ENCODE results near the gene NABP1.

The NABP1 gene

DNA sequence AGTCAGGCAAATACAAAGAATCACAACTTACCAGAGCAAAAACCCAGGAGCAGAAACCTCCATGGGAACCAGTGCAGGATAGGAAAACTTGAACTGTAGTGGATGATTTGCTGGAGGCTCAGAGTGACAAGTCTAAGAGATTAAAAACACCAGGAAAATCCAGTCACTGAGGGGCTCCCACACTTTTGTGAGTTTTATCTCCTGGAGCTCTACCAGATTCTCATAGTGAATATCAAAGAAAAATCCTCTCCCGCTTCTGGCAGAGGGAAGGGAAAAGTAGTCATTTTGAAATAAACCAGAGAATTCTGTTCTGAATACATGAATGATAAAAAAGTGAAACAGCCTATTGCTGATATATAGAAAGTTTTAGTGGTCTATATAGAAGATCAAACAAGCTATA lies 23.1 kb downstream of the NABP1 start:
- Histone ChIP-seq H3K4me3 (ENCODE audit: low read length) (no peak overlapping the region), H3K36me3 (ENCODE audit: insufficient read depth, low read depth, low read length) (no peaks in the 10 kb centered on the region), H3K9me3 (ENCODE audit: insufficient read depth, low read depth, low read length) (peaks cover 4% of the 10 kb centered on the region), H3K9ac (ENCODE audit: low read depth, low read length) (no peak overlapping the region), H3K4me1 (ENCODE audit: insufficient read depth, low read length) (no peaks in the 10 kb centered on the region), H3K27ac (ENCODE audit: low read length) (no peak overlapping the region), H3K27me3 (ENCODE audit: insufficient read depth, low read length) (no peaks in the 10 kb centered on the region)

- Histone ChIP-seq H3K36me3 (ENCODE audit: insufficient read depth, low read depth, low read length) (no peaks in the 10 kb centered on the region), H3K27ac (ENCODE audit: low read length) (no peak overlapping the region), H3K27me3 (ENCODE audit: insufficient read depth, low read length) (no peaks in the 10 kb centered on the region), H3K9ac (ENCODE audit: low read depth, low read length) (no peak overlapping the region), H3K4me3 (ENCODE audit: low read length) (no peak overlapping the region), H3K4me1 (ENCODE audit: insufficient read depth, low read length) (no peaks in the 10 kb centered on the region), H3K9me3 (ENCODE audit: insufficient read depth, low read depth, low read length) (peaks cover 4% of the 10 kb centered on the region)
Measured at GRCh38 chr2:191701696-191702095, 23.8 kb downstream of the NABP1 start.

DNA sequence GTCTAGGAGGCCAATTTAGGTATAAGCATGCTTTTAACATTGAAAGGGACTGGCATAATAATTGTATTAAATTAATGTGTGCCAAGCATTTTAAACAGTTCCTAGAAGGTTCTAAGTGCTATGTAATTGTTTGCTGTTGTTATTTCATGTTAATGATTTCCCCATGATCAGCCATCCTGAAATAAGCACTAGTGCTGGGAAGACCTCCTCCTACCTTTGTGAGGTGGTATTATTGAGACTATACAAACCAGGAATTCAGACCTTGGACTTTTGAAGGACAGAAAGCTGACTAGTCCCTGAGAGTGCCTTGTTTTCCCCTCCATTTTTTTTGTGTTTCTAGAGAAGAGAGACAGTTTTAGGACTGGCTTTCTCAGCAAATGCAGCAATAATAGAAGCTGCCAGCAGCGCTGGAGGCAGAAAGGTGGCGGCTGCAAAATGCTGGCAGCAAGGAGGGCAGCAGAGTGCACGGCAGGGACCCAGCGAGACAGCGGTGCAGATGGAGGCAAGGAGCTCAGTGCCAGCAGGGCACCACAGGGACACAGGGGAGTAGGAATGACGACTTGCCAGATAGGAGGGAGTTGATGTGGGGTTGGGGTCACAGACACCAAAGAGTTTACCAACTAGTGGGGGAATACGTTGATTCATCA lies 25.3 kb downstream of the NABP1 start:
- Histone ChIP-seq H3K36me3 (ENCODE audit: insufficient read depth, low read depth, low read length) (no peaks in the 10 kb centered on the region), H3K9ac (ENCODE audit: low read depth, low read length) (no peak overlapping the region), H3K27me3 (ENCODE audit: insufficient read depth, low read length) (no peaks in the 10 kb centered on the region), H3K9me3 (ENCODE audit: insufficient read depth, low read depth, low read length) (peaks cover 4% of the 10 kb centered on the region), H3K4me3 (ENCODE audit: low read length) (no peak overlapping the region), H3K27ac (ENCODE audit: low read length) (no peak overlapping the region), H3K4me1 (ENCODE audit: insufficient read depth, low read length) (no peaks in the 10 kb centered on the region)

DNA sequence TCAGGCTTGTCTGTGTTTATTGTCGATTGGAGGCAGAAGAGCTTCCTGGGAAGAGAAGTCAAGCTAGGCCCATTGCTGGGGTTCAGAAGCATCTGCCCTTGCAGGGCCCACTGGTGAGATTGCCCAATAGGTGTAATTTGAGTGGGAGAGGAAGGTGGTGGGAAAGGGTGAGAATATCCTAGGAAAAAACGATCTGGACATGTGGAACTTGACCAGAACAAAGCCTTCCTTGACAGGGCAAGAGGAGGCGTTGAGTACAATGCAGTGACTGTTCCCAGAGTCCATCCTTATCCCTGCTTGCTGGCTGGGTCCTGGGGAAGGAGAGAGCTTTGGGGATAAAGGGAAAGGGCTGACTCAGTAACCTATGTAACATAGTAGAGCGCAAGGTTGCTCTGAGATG lies 27.1 kb downstream of the NABP1 start:
- H3K27me3 ChIP-seq (ENCODE audit: insufficient read depth, low read length) = no peaks in the 10 kb centered on the region
- H3K27ac ChIP-seq (ENCODE audit: low read length) = no peak overlapping the region
- no peaks in the 10 kb centered on the region for H3K36me3 ChIP-seq (ENCODE audit: insufficient read depth, low read depth, low read length)
- no peaks in the 10 kb centered on the region for H3K9me3 ChIP-seq (ENCODE audit: insufficient read depth, low read depth, low read length)
- H3K4me3 ChIP-seq (ENCODE audit: low read length) = no peak overlapping the region
- no peaks in the 10 kb centered on the region for H3K4me1 ChIP-seq (ENCODE audit: insufficient read depth, low read length)
- H3K9ac ChIP-seq (ENCODE audit: low read depth, low read length) = no peak overlapping the region

- Histone ChIP-seq H3K4me1 (ENCODE audit: insufficient read depth, low read length) (no peaks in the 10 kb centered on the region; the same call in 1 of the 2 replicates), H3K4me3 (ENCODE audit: low read length) (no peak overlapping the region), H3K9ac (ENCODE audit: low read depth, low read length) (no peak overlapping the region), H3K9me3 (ENCODE audit: insufficient read depth, low read depth, low read length) (no peaks in the 10 kb centered on the region), H3K27me3 (ENCODE audit: insufficient read depth, low read length) (no peaks in the 10 kb centered on the region), H3K27ac (ENCODE audit: low read length) (no peak overlapping the region), H3K36me3 (ENCODE audit: insufficient read depth, low read depth, low read length) (no peaks in the 10 kb centered on the region)
Measured at GRCh38 chr2:191705701-191706100, 27.8 kb downstream of the NABP1 start.

- H3K9ac ChIP-seq (ENCODE audit: low read depth, low read length) = no peak overlapping the region
- no peak overlapping the region for H3K27ac ChIP-seq (ENCODE audit: low read length)
- H3K9me3 ChIP-seq (ENCODE audit: insufficient read depth, low read depth, low read length) = no peaks in the 10 kb centered on the region
- no peaks in the 10 kb centered on the region for H3K27me3 ChIP-seq (ENCODE audit: insufficient read depth, low read length)
- H3K4me1 ChIP-seq (ENCODE audit: insufficient read depth, low read length) = no peaks in the 10 kb centered on the region; the same call in 1 of the 2 replicates
- no peak overlapping the region for H3K4me3 ChIP-seq (ENCODE audit: low read length)
- no peaks in the 10 kb centered on the region for H3K36me3 ChIP-seq (ENCODE audit: insufficient read depth, low read depth, low read length)
Measured at GRCh38 chr2:191706791-191707190, 28.9 kb downstream of the NABP1 start.

GRCh38 chr2:191707542-191707941 lies 29.6 kb downstream of the NABP1 start:
- no peak overlapping the region for H3K27ac ChIP-seq (ENCODE audit: low read length)
- H3K9me3 ChIP-seq (ENCODE audit: insufficient read depth, low read depth, low read length) = no peaks in the 10 kb centered on the region
- no peak overlapping the region for H3K4me3 ChIP-seq (ENCODE audit: low read length)
- no peak overlapping the region for H3K9ac ChIP-seq (ENCODE audit: low read depth, low read length)
- no peaks in the 10 kb centered on the region; the same call in 1 of the 2 replicates for H3K4me1 ChIP-seq (ENCODE audit: insufficient read depth, low read length)
- H3K27me3 ChIP-seq (ENCODE audit: insufficient read depth, low read length) = no peaks in the 10 kb centered on the region
- H3K36me3 ChIP-seq (ENCODE audit: insufficient read depth, low read depth, low read length) = no peaks in the 10 kb centered on the region

DNA sequence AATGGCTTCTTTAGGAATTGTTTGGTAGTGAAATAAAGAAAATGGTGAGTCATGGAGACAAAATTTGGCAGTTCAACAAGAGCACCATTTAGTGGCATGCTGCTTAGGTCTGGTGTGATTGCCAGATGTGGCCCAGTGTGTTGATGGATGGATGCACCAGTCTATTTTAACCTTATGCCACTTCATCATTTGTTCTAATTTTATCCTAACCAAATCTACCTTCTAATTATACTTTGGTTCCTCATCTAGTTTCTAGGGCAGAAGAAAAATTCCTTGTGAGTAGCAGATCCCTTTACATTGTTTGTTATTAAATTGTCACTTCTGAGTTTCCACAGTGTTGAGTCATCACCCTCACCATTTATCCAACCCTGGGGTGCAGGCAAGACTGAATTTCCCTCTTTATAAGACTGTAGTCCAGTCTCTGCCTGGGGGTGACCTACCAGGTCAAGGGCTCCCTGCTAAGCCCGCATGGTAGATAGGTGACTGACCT lies 32.5 kb downstream of the NABP1 start:
- H3K9me3 ChIP-seq (ENCODE audit: insufficient read depth, low read depth, low read length) = no peaks in the 10 kb centered on the region
- H3K4me1 ChIP-seq (ENCODE audit: insufficient read depth, low read length) = no peaks in the 10 kb centered on the region; the same call in 1 of the 2 replicates
- no peaks in the 10 kb centered on the region for H3K27me3 ChIP-seq (ENCODE audit: insufficient read depth, low read length)
- H3K4me3 ChIP-seq (ENCODE audit: low read length) = no peak overlapping the region
- H3K27ac ChIP-seq (ENCODE audit: low read length) = no peak overlapping the region
- H3K36me3 ChIP-seq (ENCODE audit: insufficient read depth, low read depth, low read length) = no peaks in the 10 kb centered on the region
- H3K9ac ChIP-seq (ENCODE audit: low read depth, low read length) = no peak overlapping the region

DNA sequence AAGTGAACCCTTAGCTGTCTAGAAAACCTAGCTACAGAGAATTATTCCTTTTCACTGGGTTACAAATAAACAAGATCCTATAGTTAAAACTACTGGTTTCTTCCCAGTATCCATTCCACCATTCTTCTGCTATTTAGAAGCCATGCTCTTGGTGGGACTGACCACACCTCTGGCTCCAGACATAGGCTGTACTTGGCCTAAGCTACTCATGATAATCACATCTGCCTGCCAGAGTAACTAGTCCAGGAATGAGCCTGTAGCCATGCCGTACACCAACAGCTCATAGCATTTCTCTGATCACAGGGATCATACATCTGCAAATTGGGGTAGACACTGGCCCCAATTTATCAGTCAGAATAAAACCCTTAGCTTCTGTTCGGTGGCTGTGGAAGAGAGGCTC lies 33.7 kb downstream of the NABP1 start:
- H3K4me1 ChIP-seq (ENCODE audit: insufficient read depth, low read length) = no peaks in the 10 kb centered on the region; the same call in 1 of the 2 replicates
- no peak overlapping the region for H3K9ac ChIP-seq (ENCODE audit: low read depth, low read length)
- no peaks in the 10 kb centered on the region for H3K9me3 ChIP-seq (ENCODE audit: insufficient read depth, low read depth, low read length)
- no peaks in the 10 kb centered on the region for H3K27me3 ChIP-seq (ENCODE audit: insufficient read depth, low read length)
- H3K4me3 ChIP-seq (ENCODE audit: low read length) = no peak overlapping the region
- no peak overlapping the region for H3K27ac ChIP-seq (ENCODE audit: low read length)
- H3K36me3 ChIP-seq (ENCODE audit: insufficient read depth, low read depth, low read length) = no peaks in the 10 kb centered on the region

- H3K9ac ChIP-seq (ENCODE audit: low read depth, low read length) = no peak overlapping the region
- H3K27me3 ChIP-seq (ENCODE audit: insufficient read depth, low read length) = no peaks in the 10 kb centered on the region
- no peaks in the 10 kb centered on the region for H3K9me3 ChIP-seq (ENCODE audit: insufficient read depth, low read depth, low read length)
- H3K27ac ChIP-seq (ENCODE audit: low read length) = no peak overlapping the region
- no peak overlapping the region for H3K4me3 ChIP-seq (ENCODE audit: low read length)
- no peaks in the 10 kb centered on the region for H3K36me3 ChIP-seq (ENCODE audit: insufficient read depth, low read depth, low read length)
- no peaks in the 10 kb centered on the region; the same call in 1 of the 2 replicates for H3K4me1 ChIP-seq (ENCODE audit: insufficient read depth, low read length)
Measured at GRCh38 chr2:191713837-191714236, 35.9 kb downstream of the NABP1 start.

DNA sequence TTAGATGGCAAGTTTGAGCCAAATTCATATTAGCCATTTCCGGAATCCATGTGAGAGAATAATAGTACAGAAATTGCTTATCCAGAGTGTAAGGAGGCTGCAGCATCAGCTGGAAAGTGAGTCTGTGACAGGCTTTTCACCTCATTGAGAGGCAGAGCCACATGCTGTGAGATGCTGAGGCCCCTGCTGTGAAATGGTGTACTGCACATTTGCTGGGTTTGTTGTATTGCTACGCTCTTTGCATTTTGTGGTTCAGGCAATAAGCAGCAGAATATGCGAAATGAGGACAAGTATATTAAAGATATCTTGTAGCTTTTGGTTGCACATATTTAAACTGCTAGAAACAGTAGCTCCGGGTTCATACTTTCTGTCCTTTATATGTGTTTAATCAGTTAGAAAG lies 37.0 kb downstream of the NABP1 start:
- Histone ChIP-seq H3K9ac (ENCODE audit: low read depth, low read length) (no peak overlapping the region), H3K9me3 (ENCODE audit: insufficient read depth, low read depth, low read length) (no peaks in the 10 kb centered on the region), H3K27ac (ENCODE audit: low read length) (no peak overlapping the region), H3K36me3 (ENCODE audit: insufficient read depth, low read depth, low read length) (no peaks in the 10 kb centered on the region), H3K4me1 (ENCODE audit: insufficient read depth, low read length) (no peaks in the 10 kb centered on the region; the same call in 1 of the 2 replicates), H3K27me3 (ENCODE audit: insufficient read depth, low read length) (no peaks in the 10 kb centered on the region), H3K4me3 (ENCODE audit: low read length) (no peak overlapping the region)

DNA sequence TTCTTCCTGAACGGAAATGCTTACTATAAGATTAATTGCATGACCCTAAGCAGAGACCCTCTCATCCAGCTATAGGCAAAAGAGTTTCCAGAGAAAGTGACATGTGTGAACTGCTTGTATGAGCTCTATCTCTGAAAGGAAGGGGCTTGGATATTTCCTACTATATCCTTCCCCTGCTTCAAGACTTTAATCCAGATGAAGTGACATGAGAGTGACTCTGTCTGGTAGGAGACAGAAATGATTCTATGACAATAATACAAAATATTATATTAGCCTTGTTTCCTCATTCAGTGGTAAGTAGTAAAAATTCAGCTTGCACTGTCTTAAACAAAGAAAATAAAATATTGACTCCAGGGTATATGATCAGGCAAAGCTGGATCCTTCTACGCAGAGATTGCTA lies 37.5 kb downstream of the NABP1 start:
- no peak overlapping the region for H3K9ac ChIP-seq (ENCODE audit: low read depth, low read length)
- H3K27ac ChIP-seq (ENCODE audit: low read length) = no peak overlapping the region
- no peak overlapping the region for H3K4me3 ChIP-seq (ENCODE audit: low read length)
- no peaks in the 10 kb centered on the region for H3K36me3 ChIP-seq (ENCODE audit: insufficient read depth, low read depth, low read length)
- H3K9me3 ChIP-seq (ENCODE audit: insufficient read depth, low read depth, low read length) = no peaks in the 10 kb centered on the region
- H3K4me1 ChIP-seq (ENCODE audit: insufficient read depth, low read length) = no peaks in the 10 kb centered on the region; the same call in 1 of the 2 replicates
- H3K27me3 ChIP-seq (ENCODE audit: insufficient read depth, low read length) = no peaks in the 10 kb centered on the region
